Measurements from ENCODE around the gene LRFN4.

LRFN4 gene

DNA sequence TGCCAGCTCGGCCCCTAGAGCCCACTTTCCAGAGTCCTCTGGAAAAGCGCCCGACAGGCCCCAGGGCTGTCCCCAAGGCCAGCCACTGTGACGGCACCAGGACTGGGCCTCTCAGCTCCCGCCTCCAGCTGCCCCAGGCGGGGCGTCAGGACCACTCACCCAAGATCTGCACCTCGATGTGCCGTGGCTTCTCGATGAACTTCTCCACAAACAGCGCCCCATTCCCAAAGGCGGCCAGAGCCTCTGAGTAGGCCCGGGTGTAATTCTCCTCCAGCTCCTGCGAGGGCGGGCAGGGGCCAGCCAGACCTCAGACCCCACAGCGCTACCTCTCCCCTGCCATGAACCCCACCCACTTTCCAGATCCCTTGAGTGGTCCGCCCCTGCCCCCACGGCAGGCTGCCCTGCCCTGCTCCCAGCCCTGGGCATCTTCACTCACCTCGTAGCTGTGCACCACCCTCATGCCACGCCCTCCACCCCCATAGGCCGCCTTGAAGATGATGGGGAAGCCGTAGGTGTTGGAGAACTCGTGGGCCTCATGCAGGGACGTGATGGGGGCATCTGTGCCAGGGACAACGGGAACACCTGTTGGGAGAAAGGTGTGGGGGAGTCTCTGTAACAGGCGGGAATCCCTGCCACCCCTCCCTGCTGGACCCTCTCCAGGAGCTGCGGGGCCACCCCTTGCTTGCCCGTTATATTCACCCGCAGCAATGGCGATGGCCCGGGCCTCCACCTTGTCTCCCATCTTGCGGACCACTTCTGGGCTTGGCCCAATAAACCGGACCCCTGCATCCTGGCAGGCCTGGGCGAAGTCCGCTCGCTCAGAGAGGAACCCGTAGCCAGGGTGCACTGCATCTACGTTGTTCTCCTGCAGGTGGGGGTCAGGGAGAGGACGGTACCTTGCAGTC is 14.0 kb downstream of the LRFN4 start:
- DNase-seq (ENCODE audit: low read depth in 4 of 4, low spot score in 1 of 4) = no peak

DNA sequence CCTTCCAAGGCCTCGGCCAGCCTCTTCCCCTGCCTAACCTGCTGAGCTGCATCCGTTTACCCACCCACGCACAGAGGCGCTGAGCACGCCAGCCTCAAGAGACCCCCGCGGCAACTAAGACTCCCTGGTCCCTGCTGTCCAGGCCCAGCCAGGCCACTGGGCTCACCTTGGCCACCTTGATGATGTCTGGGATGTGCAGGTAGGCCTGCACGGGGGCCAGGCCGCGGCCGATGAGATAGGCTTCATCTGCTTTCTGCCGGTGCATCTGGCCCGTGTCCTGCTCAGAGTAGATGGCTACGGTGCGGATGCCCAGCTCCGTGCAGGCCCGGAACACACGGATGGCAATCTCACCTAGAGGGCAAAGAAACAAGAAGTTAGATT is 14.6 kb downstream of the LRFN4 start:
- no peak for DNase-seq (ENCODE audit: low read depth in 4 of 4, low spot score in 1 of 4)

DNA sequence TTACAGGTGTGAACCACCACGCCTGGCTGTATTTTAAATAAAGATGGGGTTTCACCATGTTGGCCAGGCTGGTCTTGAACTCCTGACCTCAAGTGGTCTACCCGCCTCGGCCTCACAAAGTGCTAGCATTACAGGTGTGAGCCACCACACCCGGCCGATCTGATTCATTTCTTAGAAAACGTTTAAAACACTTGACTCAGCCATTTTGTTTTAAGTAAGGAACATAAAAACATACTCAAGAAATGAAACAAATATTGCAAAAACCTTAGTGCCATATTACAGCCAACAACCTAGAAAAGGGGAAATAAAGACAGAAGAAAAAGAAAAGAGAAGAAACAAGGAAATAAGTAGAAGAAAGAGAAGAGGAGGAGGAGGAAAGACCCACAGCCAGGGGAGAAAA is 17.4 kb downstream of the LRFN4 start:
- DNase-seq (ENCODE audit: low read depth in 4 of 4, low spot score in 1 of 4) = no peak

DNA sequence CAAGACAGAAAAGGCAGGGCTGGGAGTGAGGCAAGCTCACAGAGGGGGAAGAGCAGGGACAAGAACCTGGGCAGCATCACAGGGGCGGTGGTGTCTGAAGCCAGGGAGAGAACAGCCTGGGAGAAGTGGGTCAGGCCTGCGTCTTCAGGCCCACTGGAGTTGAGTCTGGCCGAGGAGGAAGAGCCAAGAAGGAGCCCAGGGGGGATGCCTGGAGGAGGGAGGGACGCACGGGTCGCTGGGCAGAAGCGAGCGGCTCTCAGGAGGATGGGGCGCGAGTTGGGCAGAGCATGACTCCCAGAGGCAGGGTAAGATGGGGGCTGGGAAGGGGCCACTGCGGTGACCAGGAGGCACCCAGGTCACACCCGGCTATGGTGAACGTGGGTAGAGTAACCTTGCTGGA is 18.5 kb downstream of the LRFN4 start:
- no peak for DNase-seq (ENCODE audit: low read depth in 4 of 4, low spot score in 1 of 4)

DNA sequence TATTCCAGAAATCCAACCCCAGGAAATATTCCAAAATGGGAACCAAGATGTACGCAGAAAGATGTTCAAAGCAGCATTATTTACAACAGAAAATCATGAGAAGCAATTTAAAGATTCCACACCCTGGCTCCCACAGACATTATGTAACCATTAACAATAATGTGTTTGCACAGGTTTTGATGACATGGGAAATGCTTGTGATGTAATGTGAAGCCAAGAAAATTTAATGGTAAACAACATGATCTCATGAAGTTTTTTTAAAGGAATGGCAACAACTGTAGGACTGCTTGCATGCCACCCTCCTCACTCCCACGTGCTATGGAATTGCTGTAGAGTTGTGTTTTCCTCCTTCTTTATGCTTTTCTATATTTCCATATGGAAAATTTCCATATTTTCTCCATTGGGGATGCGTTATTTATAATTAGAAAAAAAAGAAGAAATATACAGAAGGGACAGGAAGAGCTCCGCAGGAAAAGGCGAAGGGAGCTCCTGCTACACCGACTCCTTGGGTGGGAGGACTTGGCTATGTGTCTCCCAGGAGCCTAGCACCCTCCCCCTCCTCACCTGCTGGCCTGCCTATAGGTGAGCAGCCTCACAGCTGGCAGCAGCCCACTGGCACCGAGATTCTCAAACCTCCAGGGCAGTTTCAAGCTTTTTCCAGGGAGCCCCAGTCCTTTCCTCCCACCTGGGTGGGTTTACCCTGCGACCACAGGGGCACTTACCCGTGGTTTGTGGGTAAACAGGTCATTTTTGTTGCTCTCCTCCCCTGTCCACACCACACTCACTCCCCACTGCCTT is 20.9 kb downstream of the LRFN4 start:
- no peak for DNase-seq (ENCODE audit: low read depth in 4 of 4, low spot score in 1 of 4)

DNA sequence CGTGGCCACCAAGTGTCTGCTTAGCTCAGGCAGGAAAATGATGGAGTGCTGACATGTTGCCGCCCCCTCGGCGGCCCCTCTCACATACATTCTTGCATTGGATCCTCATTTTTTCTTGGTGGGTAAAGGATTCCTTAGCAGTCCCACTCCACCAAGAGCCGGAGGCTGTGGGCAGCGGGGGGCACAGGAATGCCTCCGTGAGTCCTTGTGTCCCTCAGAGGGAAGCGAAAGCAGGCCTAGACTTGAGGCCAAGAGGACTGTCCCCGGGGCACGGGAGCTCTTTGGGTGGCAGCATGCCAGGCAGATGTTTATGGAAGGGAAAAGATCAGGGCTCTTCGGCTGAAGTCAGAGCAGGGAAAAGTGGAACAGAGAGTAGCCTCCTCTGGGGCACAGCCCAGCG is 21.6 kb downstream of the LRFN4 start:
- DNase-seq (ENCODE audit: low read depth in 4 of 4, low spot score in 1 of 4) = no peak

DNA sequence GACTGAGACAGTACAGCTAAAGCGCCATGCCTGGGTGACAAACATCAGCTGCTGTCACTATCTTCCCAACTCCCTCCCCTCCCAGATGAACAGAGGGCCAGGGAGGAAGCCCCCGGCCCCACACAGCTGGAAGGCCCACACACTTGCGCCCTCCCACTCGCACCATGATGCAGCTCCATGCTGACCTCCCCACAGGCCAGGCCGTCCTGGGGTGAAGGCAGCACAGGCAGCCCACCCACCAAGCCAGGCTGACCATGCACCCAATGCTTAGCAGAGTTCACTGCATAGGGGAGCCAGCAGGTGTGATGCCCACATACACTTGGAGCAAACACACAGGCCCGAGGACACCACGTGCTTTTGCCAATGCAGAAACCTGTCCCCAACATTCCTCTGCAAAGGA is 22.1 kb downstream of the LRFN4 start:
- no peak for DNase-seq (ENCODE audit: low read depth in 4 of 4, low spot score in 1 of 4)

DNA sequence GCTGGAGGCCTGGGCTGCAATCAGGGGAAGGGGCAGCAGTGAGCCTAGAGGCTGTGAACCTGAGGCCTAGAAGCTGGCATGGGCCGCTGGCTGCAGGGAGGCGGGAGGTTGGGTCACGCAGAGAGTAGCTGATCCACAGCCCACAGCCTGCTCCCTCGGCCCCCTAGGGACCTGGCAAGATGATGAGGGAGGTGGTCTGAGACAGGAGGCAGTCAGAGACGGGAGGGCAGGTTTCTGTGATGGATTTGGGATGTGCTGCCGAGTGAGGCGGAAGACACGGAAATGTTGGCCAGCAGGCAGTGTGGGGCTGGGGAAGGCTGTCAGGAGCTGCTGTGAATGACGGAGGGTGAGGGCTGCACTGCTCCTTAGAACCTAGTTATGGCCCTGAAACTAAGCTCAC is 22.7 kb downstream of the LRFN4 start:
- no peak for DNase-seq (ENCODE audit: low read depth in 4 of 4, low spot score in 1 of 4)

DNA sequence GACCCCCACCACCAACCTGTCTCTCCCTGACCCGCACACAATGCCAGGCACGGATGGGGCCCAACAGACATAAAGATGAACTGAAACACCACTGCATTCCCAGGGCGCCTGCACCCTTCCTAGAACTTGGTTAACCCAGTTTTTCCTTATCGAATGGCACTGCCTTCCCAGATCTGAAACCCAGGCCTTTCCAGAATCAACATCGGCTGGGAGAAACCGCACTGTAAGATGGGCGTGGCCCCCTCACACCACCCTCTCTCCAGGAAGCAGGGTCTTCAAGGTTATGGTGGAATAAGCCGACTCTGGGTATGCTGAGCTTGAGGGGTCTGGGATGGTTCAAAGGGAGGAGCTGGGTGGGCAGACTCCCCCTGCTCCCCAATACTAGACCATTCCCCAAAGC is 23.1 kb downstream of the LRFN4 start:
- DNase-seq (ENCODE audit: low read depth in 4 of 4, low spot score in 1 of 4) = no peak

DNA sequence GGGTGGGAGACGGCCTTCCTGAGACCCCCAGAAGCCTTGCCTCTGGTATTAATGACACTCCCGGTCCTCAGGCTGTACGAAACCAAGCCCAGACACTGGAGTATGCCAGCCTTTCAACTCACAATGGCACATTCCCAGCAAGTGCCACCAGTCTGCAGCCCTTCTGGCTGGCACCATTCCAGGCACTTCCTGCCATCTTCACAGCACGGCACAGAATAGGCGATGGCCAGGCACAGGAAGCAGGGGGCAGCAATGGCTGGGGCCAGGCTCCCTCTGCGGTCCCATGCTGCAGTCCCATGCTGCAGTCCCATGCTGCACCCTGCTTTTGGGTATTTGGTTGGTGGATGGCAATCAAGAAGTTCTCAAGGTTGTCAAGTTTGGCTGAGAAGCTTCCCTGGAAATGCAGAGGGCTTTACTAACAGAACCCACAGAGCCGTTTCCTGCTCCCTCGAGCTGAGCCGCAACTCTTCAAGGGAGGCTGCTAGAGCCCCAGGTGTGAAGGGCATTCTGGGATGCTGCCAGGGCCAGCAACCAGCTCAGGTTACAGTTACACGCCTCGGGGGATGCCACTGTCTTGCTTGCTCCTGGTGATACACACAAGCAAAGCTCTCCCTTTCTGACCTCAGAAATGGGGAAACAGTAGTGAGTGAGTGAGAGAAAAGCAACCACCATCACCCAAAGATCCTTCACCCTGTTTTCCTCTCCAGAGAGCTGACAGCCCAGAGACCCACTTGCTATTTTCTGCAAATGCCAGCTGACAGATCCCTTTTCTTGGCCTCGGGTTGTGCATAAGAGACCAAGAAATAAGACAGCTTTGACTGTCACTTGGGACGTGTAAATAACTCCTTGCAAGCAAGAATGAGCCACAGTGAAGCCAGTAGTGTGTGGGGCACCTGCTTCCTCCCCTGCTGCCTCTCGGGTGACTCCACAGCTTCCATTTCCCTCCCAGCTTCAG is 23.9 kb downstream of the LRFN4 start:
- DNase-seq (ENCODE audit: low read depth in 4 of 4, low spot score in 1 of 4) = no peak

DNA sequence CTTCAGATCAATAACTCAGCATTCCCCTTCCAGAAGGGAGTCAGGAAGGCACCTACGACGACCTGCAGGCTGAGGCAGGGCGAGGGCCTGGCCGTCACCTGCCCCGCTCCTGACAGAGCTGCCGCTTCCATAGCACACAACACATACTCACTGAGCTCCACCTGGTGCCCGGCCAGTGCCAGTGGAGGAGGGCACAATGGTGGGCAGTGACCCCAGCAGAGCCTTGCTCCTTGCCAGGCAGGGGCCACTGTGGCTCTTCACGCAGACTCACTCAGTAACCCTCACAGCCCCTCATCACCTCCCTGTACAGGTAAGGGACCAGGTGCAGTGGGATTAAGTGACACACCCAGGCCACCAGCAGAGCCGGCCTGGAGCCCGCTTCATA is 24.6 kb downstream of the LRFN4 start:
- DNase-seq (ENCODE audit: low read depth in 4 of 4, low spot score in 1 of 4) = no peak

DNA sequence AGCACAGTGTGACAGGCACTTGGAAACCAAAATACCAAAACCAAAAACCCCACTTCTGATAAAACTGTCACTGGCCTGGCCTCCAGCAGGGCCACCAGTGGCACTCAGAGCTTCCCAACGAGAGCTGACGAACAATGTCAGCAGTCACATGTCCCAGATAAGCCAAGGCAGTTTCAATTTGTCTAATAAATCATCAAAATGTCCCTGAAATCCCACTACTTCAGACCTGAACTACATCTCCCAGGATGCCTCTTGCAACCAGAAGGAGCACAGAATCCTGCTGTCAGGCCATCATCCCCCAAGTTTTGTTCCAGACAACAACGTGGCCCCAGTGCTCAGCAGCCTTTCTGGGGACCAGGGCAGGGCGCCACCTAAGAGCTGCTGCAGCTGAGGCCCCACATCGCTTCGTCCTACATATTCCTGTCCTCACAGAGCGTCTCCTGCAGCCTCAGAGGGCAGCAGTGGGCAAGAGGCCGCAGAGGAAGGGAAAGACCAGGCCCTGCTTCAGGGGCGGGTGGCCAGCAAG is 25.1 kb downstream of the LRFN4 start:
- no peak for DNase-seq (ENCODE audit: low read depth in 4 of 4, low spot score in 1 of 4)

DNA sequence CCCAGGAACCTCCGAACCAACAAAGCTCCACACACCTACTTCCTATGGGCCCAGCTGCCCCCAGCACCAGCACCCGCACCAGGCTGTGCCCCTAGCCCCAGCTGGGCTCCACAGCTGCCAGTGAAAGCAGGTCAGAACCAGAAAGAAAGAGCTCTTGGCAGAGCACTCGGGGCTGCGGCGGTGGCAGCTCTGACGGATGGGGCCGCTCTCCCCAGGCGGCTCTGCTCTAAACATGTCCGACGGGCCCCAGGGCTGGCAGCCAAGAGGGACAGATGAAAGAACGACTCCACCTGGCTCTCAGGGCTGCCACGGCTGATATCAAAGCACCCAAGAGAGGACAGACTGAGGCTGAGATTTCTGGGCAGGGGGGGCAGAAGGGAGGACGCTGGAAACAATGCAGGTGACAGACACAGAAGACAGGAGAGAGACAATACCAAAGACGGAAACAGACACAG is 25.7 kb downstream of the LRFN4 start:
- no peak for DNase-seq (ENCODE audit: low read depth in 4 of 4, low spot score in 1 of 4)

DNA sequence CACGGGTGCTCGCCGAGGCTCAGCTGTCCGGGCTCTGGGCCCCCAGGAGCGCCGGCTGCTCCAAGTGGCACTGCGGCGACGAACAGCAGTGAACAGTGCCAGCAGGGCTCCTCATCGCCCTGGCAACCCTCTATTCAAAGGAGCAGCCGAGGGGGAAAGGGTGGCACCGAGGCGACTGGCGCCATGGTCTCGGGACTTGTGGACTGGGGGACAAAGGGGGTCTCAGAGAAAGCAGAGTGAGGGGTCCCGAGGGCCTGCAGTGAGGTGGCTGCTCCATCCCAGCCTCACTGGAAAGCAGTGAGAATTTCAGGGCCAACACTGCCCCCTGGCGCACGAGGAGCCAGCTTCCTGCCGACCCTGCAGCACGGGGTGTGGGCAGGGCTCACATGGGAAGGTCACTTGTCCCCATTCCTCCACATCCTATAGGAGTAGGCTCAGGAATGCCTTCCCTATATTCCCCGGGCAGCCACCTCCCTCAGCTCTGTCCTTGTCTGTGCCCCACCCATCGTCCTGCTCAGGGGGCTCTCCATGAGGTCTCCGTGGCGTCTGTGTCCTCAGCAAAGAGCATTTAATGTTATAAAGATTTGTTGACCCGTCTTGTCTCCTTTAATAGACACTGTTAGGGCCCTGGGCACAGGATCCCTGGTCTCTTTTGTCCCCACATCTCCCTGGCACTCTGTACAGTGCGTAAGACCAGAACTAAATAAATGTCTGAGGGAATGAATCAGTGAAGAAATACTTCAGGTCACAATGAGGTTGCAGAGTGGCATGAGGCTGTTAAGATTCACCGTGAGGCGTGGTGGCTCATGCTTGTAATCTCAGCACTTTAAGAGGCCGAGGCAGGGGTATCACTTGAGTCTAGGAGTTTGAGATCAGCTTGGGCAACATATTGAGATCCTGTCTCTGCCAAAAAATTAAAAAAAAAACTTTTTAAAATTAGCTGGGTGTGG is 26.4 kb downstream of the LRFN4 start:
- DNase-seq (ENCODE audit: low read depth in 4 of 4, low spot score in 1 of 4) = peak; percentile 29 to 55 (median 45)

DNA sequence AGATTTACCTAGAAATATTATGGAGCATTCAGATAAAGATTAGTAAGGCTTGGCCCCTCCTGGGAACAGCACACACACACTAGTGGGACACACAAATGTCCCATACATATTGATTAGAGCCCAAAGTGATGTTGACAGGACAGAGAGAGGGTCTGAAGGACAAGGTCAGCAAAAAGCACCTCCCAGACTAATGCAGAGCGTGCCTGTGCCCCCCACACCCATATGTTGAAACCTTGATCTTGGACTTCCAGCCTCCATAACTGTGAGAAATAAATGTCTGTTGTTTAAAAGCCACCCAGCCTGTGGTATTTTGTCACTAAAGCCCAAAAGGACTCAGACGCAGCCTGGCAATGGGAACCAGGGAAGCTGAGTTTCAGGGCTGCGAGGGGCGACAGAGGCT is 27.6 kb downstream of the LRFN4 start:
- DNase-seq (ENCODE audit: low read depth in 4 of 4, low spot score in 1 of 4) = no peak

DNA sequence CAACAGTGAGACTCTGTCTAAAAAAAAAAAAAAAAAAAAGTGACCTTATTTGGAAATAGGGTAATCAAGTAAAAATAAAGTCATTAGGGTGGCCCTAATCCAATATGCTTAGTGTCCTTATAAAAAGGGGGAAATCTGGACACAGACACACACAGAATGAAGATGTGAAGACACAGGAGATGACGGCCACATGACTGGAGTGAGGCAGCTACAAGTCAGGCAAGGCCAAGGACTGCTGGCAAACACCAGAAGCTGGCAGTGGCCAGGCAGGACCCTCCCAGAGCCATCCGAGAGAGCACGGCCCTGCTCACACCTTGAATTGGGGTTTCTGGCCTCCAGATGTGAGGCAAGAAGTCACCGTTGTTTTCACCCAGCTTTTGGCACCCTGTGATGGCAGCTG is 28.6 kb downstream of the LRFN4 start:
- DNase-seq (ENCODE audit: low read depth in 4 of 4, low spot score in 1 of 4) = no peak

DNA sequence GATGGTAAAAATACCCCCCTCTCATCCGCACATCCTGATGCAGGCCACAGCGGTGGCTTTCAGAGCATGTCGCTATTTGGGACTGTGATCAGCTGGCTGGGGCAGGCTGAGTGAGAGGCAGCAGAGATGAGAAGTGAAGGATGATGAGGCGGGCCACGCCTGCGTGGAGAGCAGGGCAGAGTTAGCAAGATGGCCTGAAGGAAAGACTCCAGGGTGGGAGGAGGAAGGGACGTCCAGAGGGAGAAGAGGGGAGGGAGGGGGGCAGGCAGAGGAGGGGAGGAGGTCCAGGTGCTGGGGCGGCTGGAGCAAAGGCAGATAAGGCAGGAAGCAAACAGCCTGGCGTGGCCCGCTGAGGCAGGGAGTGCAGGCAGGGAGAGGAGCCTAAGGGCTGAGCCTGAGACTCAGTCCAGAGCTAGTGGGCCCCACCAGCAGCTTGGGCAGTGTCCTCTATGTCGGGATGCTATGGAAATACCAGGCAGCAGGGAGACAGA is 29.1 kb downstream of the LRFN4 start:
- DNase-seq (ENCODE audit: low read depth in 4 of 4, low spot score in 1 of 4) = no peak

DNA sequence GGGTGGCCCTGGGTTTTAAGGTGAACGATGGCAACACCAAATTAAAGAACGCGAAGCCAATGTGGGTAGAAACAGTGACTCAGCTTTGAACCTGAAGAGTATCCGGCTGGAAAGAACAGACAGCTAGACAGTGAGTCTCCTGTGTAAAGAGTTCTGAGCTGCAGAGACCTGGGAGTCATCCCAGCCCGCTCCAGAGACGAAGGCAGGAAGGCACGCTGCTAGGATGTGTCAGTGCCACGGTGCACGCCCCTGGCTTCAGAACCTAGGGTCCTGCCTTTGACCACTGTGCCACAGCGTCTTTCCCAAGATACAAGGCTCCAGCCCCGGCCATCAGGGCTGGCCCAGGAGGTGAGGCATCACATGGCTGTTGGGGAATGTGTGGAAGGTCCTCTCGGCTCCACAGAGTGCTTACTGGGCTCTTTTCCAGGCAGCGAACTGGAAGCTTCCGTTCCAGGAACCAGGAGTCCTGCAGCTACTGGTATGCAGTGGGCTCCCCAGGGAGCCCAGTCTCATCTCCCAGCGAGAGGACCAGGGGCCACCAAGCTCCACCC is 29.9 kb downstream of the LRFN4 start:
- DNase-seq (ENCODE audit: low read depth in 4 of 4, low spot score in 1 of 4) = no peak

DNA sequence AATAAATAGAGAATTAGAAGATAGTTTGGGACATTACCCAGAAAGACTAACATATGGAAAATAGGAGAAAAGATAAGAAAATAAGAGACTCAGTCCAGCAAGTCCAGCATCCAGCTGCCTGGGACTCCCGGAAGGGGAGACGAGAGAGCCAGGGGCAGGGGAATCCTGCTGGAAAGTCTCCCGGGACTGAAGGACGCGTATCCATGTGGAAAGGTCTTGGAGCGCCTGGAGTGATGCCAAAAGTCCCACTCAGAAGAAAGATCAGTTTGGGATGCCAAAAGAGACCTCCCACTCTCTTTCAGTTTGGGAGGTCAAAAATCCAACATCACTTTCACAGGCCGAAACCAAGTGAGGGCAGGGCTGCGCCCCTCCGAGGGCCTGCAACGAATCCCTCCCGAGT is 30.7 kb downstream of the LRFN4 start:
- DNase-seq (ENCODE audit: low read depth in 4 of 4, low spot score in 1 of 4) = no peak
